ENCODE measurements around the gene MRPL46. TPM values are rescaled to one million over a fixed set of nuclear protein-coding genes. Genes with fewer than 3 reads are reported as not detected.

Gene MRPL46
- total and polyA plus RNA-seq, 2 of the 13 experiments (the other 11 are each of a cell fraction or from before 2014, with no cell fraction given) = 62.9 to 79.2 TPM

DNA sequence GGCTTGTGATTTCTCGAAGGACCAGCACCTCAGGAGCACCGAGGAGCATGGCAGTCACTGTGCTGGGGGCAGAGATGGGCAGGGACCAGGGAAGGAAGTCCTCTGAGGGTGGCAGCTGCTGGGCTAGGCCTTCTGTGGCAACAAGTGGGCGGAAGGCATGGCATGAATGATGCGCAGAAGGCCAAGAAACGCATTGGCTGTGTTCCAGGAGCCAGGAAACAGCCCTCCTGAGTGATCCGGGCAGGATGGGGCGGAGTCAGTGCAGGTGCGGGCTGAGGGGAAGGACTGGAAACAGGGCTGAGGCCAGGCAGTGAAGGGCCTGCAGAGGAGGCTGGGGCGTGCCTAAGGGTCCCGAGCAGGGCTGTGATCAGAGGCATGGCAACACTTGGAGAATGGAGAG lies 24.0 kb upstream of the MRPL46 start (continued):
- TF ChIP-seq, protein P1, sequence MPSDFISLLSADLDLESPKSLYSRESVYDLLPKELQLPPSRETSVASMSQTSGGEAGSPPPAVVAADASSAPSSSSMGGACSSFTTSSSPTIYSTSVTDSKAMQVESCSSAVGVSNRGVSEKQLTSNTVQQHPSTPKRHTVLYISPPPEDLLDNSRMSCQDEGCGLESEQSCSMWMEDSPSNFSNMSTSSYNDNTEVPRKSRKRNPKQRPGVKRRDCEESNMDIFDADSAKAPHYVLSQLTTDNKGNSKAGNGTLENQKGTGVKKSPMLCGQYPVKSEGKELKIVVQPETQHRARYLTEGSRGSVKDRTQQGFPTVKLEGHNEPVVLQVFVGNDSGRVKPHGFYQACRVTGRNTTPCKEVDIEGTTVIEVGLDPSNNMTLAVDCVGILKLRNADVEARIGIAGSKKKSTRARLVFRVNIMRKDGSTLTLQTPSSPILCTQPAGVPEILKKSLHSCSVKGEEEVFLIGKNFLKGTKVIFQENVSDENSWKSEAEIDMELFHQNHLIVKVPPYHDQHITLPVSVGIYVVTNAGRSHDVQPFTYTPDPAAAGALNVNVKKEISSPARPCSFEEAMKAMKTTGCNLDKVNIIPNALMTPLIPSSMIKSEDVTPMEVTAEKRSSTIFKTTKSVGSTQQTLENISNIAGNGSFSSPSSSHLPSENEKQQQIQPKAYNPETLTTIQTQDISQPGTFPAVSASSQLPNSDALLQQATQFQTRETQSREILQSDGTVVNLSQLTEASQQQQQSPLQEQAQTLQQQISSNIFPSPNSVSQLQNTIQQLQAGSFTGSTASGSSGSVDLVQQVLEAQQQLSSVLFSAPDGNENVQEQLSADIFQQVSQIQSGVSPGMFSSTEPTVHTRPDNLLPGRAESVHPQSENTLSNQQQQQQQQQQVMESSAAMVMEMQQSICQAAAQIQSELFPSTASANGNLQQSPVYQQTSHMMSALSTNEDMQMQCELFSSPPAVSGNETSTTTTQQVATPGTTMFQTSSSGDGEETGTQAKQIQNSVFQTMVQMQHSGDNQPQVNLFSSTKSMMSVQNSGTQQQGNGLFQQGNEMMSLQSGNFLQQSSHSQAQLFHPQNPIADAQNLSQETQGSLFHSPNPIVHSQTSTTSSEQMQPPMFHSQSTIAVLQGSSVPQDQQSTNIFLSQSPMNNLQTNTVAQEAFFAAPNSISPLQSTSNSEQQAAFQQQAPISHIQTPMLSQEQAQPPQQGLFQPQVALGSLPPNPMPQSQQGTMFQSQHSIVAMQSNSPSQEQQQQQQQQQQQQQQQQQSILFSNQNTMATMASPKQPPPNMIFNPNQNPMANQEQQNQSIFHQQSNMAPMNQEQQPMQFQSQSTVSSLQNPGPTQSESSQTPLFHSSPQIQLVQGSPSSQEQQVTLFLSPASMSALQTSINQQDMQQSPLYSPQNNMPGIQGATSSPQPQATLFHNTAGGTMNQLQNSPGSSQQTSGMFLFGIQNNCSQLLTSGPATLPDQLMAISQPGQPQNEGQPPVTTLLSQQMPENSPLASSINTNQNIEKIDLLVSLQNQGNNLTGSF (CRISPR knock-in tag; IDR thresholded peaks at IDR 0.05) = no peak
- no peak for TF ChIP-seq AKAP8 (CRISPR knock-in tag; IDR thresholded peaks at IDR 0.05)
- TF ChIP-seq ZNF619 (CRISPR knock-in tag; IDR thresholded peaks at IDR 0.05) = no peak
- TF ChIP-seq CCDC6 (CRISPR knock-in tag; IDR thresholded peaks at IDR 0.05) = no peak
- TF ChIP-seq, protein P2, sequence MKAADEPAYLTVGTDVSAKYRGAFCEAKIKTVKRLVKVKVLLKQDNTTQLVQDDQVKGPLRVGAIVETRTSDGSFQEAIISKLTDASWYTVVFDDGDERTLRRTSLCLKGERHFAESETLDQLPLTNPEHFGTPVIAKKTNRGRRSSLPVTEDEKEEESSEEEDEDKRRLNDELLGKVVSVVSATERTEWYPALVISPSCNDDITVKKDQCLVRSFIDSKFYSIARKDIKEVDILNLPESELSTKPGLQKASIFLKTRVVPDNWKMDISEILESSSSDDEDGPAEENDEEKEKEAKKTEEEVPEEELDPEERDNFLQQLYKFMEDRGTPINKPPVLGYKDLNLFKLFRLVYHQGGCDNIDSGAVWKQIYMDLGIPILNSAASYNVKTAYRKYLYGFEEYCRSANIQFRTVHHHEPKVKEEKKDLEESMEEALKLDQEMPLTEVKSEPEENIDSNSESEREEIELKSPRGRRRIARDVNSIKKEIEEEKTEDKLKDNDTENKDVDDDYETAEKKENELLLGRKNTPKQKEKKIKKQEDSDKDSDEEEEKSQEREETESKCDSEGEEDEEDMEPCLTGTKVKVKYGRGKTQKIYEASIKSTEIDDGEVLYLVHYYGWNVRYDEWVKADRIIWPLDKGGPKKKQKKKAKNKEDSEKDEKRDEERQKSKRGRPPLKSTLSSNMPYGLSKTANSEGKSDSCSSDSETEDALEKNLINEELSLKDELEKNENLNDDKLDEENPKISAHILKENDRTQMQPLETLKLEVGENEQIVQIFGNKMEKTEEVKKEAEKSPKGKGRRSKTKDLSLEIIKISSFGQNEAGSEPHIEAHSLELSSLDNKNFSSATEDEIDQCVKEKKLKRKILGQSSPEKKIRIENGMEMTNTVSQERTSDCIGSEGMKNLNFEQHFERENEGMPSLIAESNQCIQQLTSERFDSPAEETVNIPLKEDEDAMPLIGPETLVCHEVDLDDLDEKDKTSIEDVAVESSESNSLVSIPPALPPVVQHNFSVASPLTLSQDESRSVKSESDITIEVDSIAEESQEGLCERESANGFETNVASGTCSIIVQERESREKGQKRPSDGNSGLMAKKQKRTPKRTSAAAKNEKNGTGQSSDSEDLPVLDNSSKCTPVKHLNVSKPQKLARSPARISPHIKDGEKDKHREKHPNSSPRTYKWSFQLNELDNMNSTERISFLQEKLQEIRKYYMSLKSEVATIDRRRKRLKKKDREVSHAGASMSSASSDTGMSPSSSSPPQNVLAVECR (CRISPR knock-in tag; IDR thresholded peaks at IDR 0.05; ENCODE audit: borderline replicate concordance) = no peak
- TF ChIP-seq RBM39 (IDR thresholded peaks at IDR 0.05; ENCODE audit: low read depth, low read length, poor library complexity, severe bottlenecking) = no peak
- TF ChIP-seq, protein P3, sequence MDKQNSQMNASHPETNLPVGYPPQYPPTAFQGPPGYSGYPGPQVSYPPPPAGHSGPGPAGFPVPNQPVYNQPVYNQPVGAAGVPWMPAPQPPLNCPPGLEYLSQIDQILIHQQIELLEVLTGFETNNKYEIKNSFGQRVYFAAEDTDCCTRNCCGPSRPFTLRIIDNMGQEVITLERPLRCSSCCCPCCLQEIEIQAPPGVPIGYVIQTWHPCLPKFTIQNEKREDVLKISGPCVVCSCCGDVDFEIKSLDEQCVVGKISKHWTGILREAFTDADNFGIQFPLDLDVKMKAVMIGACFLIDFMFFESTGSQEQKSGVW (CRISPR knock-in tag; IDR thresholded peaks at IDR 0.05; ENCODE audit: borderline replicate concordance) = no peak
- TF ChIP-seq, protein P4, sequence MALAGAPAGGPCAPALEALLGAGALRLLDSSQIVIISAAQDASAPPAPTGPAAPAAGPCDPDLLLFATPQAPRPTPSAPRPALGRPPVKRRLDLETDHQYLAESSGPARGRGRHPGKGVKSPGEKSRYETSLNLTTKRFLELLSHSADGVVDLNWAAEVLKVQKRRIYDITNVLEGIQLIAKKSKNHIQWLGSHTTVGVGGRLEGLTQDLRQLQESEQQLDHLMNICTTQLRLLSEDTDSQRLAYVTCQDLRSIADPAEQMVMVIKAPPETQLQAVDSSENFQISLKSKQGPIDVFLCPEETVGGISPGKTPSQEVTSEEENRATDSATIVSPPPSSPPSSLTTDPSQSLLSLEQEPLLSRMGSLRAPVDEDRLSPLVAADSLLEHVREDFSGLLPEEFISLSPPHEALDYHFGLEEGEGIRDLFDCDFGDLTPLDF (CRISPR knock-in tag; IDR thresholded peaks at IDR 0.05) = no peak
- no peak for TF ChIP-seq ZFP36L1 (CRISPR knock-in tag; IDR thresholded peaks at IDR 0.05)
- TF ChIP-seq, protein P5, sequence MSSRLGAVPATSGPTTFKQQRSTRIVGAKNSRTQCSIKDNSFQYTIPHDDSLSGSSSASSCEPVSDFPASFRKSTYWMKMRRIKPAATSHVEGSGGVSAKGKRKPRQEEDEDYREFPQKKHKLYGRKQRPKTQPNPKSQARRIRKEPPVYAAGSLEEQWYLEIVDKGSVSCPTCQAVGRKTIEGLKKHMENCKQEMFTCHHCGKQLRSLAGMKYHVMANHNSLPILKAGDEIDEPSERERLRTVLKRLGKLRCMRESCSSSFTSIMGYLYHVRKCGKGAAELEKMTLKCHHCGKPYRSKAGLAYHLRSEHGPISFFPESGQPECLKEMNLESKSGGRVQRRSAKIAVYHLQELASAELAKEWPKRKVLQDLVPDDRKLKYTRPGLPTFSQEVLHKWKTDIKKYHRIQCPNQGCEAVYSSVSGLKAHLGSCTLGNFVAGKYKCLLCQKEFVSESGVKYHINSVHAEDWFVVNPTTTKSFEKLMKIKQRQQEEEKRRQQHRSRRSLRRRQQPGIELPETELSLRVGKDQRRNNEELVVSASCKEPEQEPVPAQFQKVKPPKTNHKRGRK (CRISPR knock-in tag; IDR thresholded peaks at IDR 0.05) = no peak
- TF ChIP-seq, protein P6, sequence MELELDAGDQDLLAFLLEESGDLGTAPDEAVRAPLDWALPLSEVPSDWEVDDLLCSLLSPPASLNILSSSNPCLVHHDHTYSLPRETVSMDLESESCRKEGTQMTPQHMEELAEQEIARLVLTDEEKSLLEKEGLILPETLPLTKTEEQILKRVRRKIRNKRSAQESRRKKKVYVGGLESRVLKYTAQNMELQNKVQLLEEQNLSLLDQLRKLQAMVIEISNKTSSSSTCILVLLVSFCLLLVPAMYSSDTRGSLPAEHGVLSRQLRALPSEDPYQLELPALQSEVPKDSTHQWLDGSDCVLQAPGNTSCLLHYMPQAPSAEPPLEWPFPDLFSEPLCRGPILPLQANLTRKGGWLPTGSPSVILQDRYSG (CRISPR knock-in tag; IDR thresholded peaks at IDR 0.05) = no peak
